Smooth muscle cell (in vitro differentiated cells): ENCODE data around the gene PCNA. TPM values are rescaled to one million over a fixed set of nuclear protein-coding genes. Genes with fewer than 3 reads are reported as not detected.
"Not testable (repeated sequence)": the region's sequence is repeated elsewhere in the genome, so short reads cannot be mapped to it uniquely, and the experiment has no call there.

Experiments
- DNase-seq: peaks from one replicate; lab custom pipeline; 2025; ENCODE audit not compliant: unreplicated experiment; lab: John Stamatoyannopoulos, UW
- H2AFZ ChIP-seq: fragments of 200-600 bp; sonication (generic); 2 replicates; pipeline ENCODE4 v1.6.0; 2016; ENCODE audit warnings: antibody characterized with exemption, low read depth, mild to moderate bottlenecking
- H3F3A ChIP-seq: fragments of 200-600 bp; sonication (generic); 2 replicates; pipeline ENCODE4 v1.6.0; 2017; ENCODE audit warnings: antibody characterized with exemption, low read depth
- H3K27ac ChIP-seq: fragments of 200-600 bp; sonication (generic); 2 replicates; pipeline ENCODE4 v1.5.1; 2016; ENCODE audit warnings: low read depth, mild to moderate bottlenecking
- H3K27me3 ChIP-seq: fragments of 200-600 bp; sonication (generic); 2 replicates; pipeline ENCODE4 v1.6.1; 2016; ENCODE audit warnings: low read depth, mild to moderate bottlenecking
- H3K36me3 ChIP-seq: fragments of 200-600 bp; sonication (generic); 2 replicates; pipeline ENCODE4 v1.5.1; 2016; ENCODE audit warnings: low read depth
- H3K4me1 ChIP-seq: fragments of 200-600 bp; sonication (generic); 2 replicates; pipeline ENCODE4 v1.5.1; 2016; ENCODE audit warnings: low read depth
- H3K4me2 ChIP-seq: fragments of 200-600 bp; sonication (generic); 2 replicates; pipeline ENCODE4 v1.6.0; 2016; ENCODE audit warnings: mild to moderate bottlenecking
- H3K4me3 ChIP-seq: fragments of 200-600 bp; sonication (generic); 2 replicates; pipeline ENCODE4 v1.5.1; 2016; ENCODE audit warnings: mild to moderate bottlenecking
- H3K79me2 ChIP-seq: fragments of 200-600 bp; sonication (generic); 2 replicates; pipeline ENCODE4 v1.6.0; 2016; ENCODE audit warnings: low read depth, mild to moderate bottlenecking
- H3K9ac ChIP-seq: fragments of 200-600 bp; sonication (generic); 2 replicates; pipeline ENCODE4 v1.6.0; 2016; ENCODE audit warnings: low read depth
- H3K9me3 ChIP-seq: fragments of 200-600 bp; sonication (generic); replicated peaks from 2 replicates; pipeline ENCODE4 v1.5.1; 2016; ENCODE audit warnings: low read depth
- H4K20me1 ChIP-seq: fragments of 200-600 bp; sonication (generic); 2 replicates; pipeline ENCODE4 v1.6.0; 2016; ENCODE audit warnings: low read depth
- WGBS: methylation state at CpG from one replicate; pipeline ENCODE4 v1.1.7; 2016; ENCODE audit warnings: low lambda C conversion rate; 5-methylcytosine and 5-hydroxymethylcytosine counted together
- polyA plus RNA-seq: library from polyadenylated mRNA; unstranded; fragments of >200 nt; fragmentation: Nextera tagmentation; extraction: Ambion mirVana; gene quantifications from 2 replicates; pipeline ENCODE4 v1.2.1, GENCODE V29; 2016
- total RNA-seq: library from RNA; depleted of rRNA; stranded (reverse); fragments of >200 nt; gene quantifications from 2 replicates; pipeline ENCODE4 v1.2.3, GENCODE V29; 2014
- TF ChIP-seq, protein P1 (sequence below): fragments of 200-600 bp; sonication (generic); IDR thresholded peaks from 2 replicates; pipeline ENCODE4 v1.5.1; 2017; ENCODE audit warnings: borderline replicate concordance, mild to moderate bottlenecking, antibody characterized with exemption; ENCODE audit not compliant: insufficient read depth, poor library complexity, severe bottlenecking

PCNA gene
- total and polyA plus RNA-seq, 2 experiments from 2014 or later = 78.7 to 178 TPM

GRCh38 chr20:5113615-5113986 is 6.2 kb downstream of the PCNA start:
- WGBS = 72% methylated on average over 3 of the region's 3 CpGs
- Histone ChIP-seq H3K4me2 (peak overlapping the region; percentile 97), H3K4me1 (peaks cover 24% of the 10 kb centered on the region), H3K27ac (peak overlapping the region; percentile 85), H3K27me3 (no peaks in the 10 kb centered on the region), H3K9ac (peak overlapping the region; percentile 91), H3K9me3 (no peaks in the 10 kb centered on the region), H3K4me3 (peak overlapping the region; percentile 75), H3K36me3 (peaks cover 15% of the 10 kb centered on the region), H4K20me1 (peaks cover 14% of the 10 kb centered on the region), H3K79me2 (peaks cover 42% of the 10 kb centered on the region), H2AFZ (peak overlapping the region; percentile 82), H3F3A (peaks cover 4% of the 10 kb centered on the region)
- no peak for DNase-seq
- TF ChIP-seq, protein P1, sequence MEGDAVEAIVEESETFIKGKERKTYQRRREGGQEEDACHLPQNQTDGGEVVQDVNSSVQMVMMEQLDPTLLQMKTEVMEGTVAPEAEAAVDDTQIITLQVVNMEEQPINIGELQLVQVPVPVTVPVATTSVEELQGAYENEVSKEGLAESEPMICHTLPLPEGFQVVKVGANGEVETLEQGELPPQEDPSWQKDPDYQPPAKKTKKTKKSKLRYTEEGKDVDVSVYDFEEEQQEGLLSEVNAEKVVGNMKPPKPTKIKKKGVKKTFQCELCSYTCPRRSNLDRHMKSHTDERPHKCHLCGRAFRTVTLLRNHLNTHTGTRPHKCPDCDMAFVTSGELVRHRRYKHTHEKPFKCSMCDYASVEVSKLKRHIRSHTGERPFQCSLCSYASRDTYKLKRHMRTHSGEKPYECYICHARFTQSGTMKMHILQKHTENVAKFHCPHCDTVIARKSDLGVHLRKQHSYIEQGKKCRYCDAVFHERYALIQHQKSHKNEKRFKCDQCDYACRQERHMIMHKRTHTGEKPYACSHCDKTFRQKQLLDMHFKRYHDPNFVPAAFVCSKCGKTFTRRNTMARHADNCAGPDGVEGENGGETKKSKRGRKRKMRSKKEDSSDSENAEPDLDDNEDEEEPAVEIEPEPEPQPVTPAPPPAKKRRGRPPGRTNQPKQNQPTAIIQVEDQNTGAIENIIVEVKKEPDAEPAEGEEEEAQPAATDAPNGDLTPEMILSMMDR = no peak

- H2AFZ ChIP-seq = no peak overlapping the region
- no peaks in the 10 kb centered on the region for H3K9me3 ChIP-seq
- H3K27ac ChIP-seq = no peak overlapping the region
- no peak overlapping the region for H3K4me2 ChIP-seq
- TF ChIP-seq, protein P1 = no peak
- H3K27me3 ChIP-seq = no peaks in the 10 kb centered on the region
- H3K4me1 ChIP-seq = peaks cover 6% of the 10 kb centered on the region
- no peak overlapping the region for H3K9ac ChIP-seq
- no peak overlapping the region for H3K4me3 ChIP-seq
- WGBS = 98% methylated on average over 5 of the region's 5 CpGs
- H3K79me2 ChIP-seq = peaks cover 19% of the 10 kb centered on the region
- H3F3A ChIP-seq = no peaks in the 10 kb centered on the region
- DNase-seq = no peak
- H4K20me1 ChIP-seq = peaks cover 3% of the 10 kb centered on the region
- peaks cover 13% of the 10 kb centered on the region for H3K36me3 ChIP-seq
Observed at GRCh38 chr20:5109276-5109675, 10.5 kb downstream of the PCNA start.

DNA sequence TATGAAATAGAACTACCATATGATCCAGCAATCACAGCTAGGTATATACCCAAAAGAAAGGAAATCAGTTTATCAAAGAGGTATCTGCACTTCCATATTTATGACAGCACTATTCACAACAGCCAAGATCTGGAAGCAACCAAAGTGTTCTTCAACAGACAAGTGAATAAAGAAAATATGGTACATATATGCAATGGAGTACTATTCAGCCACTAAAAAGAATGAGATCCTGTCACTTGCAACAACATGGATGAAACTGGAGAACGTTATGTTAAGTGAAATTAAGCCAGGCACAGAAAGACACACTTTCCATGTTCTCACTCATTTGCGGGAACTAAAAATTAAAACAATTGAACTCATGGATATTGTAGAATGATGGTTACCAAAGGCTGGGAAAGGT is 15.3 kb downstream of the PCNA start:
- no peaks in the 10 kb centered on the region for H3K9me3 ChIP-seq
- H3K4me3 ChIP-seq = no peak overlapping the region
- peaks cover 39% of the 10 kb centered on the region for H4K20me1 ChIP-seq
- H3F3A ChIP-seq = peaks cover 7% of the 10 kb centered on the region
- H3K4me2 ChIP-seq = no peak overlapping the region
- TF ChIP-seq, protein P1 = no peak
- peaks cover 21% of the 10 kb centered on the region for H3K36me3 ChIP-seq
- H3K79me2 ChIP-seq = peaks cover 3% of the 10 kb centered on the region
- no peaks in the 10 kb centered on the region for H3K27me3 ChIP-seq
- no peak for DNase-seq
- H3K27ac ChIP-seq = no peak overlapping the region
- H3K9ac ChIP-seq = no peak overlapping the region
- no peak overlapping the region for H2AFZ ChIP-seq
- WGBS = 99% methylated on average over 2 of the region's 2 CpGs
- H3K4me1 ChIP-seq = no peaks in the 10 kb centered on the region

- 30% methylated on average over 9 of the region's 9 CpGs for WGBS
- peaks cover 7% of the 10 kb centered on the region for H3F3A ChIP-seq
- H3K36me3 ChIP-seq = peaks cover 13% of the 10 kb centered on the region
- no peaks in the 10 kb centered on the region for H3K27me3 ChIP-seq
- peaks cover 3% of the 10 kb centered on the region for H3K79me2 ChIP-seq
- no peak overlapping the region for H2AFZ ChIP-seq
- peaks cover 50% of the 10 kb centered on the region for H4K20me1 ChIP-seq
- H3K4me1 ChIP-seq = no peaks in the 10 kb centered on the region
- no peak overlapping the region for H3K4me3 ChIP-seq
- TF ChIP-seq, protein P1 = peak; percentile 88
- H3K27ac ChIP-seq = no peak overlapping the region
- no peak overlapping the region for H3K9ac ChIP-seq
- H3K4me2 ChIP-seq = no peak overlapping the region
- no peaks in the 10 kb centered on the region for H3K9me3 ChIP-seq
- peak; percentile 11 for DNase-seq
Observed at GRCh38 chr20:5100684-5101347, 18.9 kb downstream of the PCNA start.

GRCh38 chr20:5099909-5100308 is 19.8 kb downstream of the PCNA start:
- Histone ChIP-seq H4K20me1 (peaks cover 50% of the 10 kb centered on the region), H3K36me3 (peaks cover 13% of the 10 kb centered on the region)
- H3K27me3 ChIP-seq, H3K9ac ChIP-seq, H2AFZ ChIP-seq, DNase-seq, H3K4me2 ChIP-seq, H3K79me2 ChIP-seq, H3F3A ChIP-seq, H3K4me3 ChIP-seq, H3K9me3 ChIP-seq, H3K27ac ChIP-seq, H3K4me1 ChIP-seq: not testable (repeated sequence)
- 95% methylated on average over 3 of the region's 3 CpGs for WGBS
